HCT116 (cell line): ENCODE results near the gene LRIG3. TPM values are rescaled to one million over a fixed set of nuclear protein-coding genes. Genes with fewer than 3 reads are reported as not detected.

Source experiments
- ATAC-seq: fragments of 200-7000 bp; cut with Tn5 transposase; 2 replicates; pipeline ENCODE4 v1.9.1; 2020; ENCODE audit warnings: mild to moderate bottlenecking, moderate library complexity
- BruUV-seq: library from RNA; stranded (reverse); fragments of 400-500 nt; replicated peaks from 2 replicates; lab custom pipeline; 2021; lab: Mats Ljungman, UMichigan
- CTCF ChIA-PET: fragments of 300-600 bp; sonication (Branson Sonifier 250); formaldehyde crosslinking; loops from one replicate; lab custom pipeline; 2021; ENCODE audit warnings: antibody characterized with exemption; lab: Charles Lee
- POLR2A ChIA-PET: fragments of 300-600, 350-600 bp; sonication (Branson Sonifier 250); formaldehyde crosslinking; loops from one replicate; lab custom pipeline; 2021; ENCODE audit warnings: antibody characterized with exemption; lab: Charles Lee
- RAD21 ChIA-PET, 2 experiments: fragments of 300-600 bp; sonication (Branson Sonifier 250); formaldehyde crosslinking; loops; one replicate each; lab custom pipeline; 2023; ENCODE audit warnings: low total read pairs in 2 of 2; ENCODE audit not compliant: uncharacterized antibody in 2 of 2, unreplicated experiment in 2 of 2, low non-redundant PET in 1 of 2; lab: Charles Lee
- DNase-seq: peaks from one replicate; pipeline ENCODE4 v3.0.0-alpha.2; 2010; ENCODE audit warnings: low read depth, low spot score
- H2AFZ ChIP-seq: fragments of 200-600 bp; shearing (Covaris generic), sonication (generic); 2 replicates; pipeline ENCODE4 v1.6.1; 2017; ENCODE audit warnings: low read depth, mixed run types, mixed read lengths, antibody characterized with exemption, low read length; ENCODE audit not compliant: poor library complexity, severe bottlenecking
- H3K27ac ChIP-seq: 2 replicates; pipeline ENCODE4 v1.5.1; 2012; ENCODE audit warnings: low read depth, low read length
- H3K27me3 ChIP-seq: fragments of 200-600 bp; sonication (generic); 2 replicates; pipeline ENCODE4 v1.6.1; 2016; ENCODE audit warnings: mixed run types, low read length, mixed read lengths; ENCODE audit not compliant: insufficient read depth
- H3K36me3 ChIP-seq, 2 experiments: fragments of 200-500 bp in 1 of 2; fragments of 200-600 bp in 1 of 2; sonication (Bioruptor generic) in 1 of 2; sonication (generic) in 1 of 2; 2 replicates each; pipeline versions ENCODE4 v1.5.1 to v1.6.1; 2014 to 2016; ENCODE audit warnings: low read length in 2 of 2, inconsistent platforms in 1 of 2, mixed read lengths in 1 of 2, mixed run types in 1 of 2; ENCODE audit not compliant: insufficient read depth in 2 of 2, control insufficient read depth in 1 of 2
- H3K4me1 ChIP-seq, 2 experiments: fragments of 200-600 bp in 1 of 2; sonication (generic) in 1 of 2; 2 replicates each; pipeline versions ENCODE4 v1.5.1 to v1.6.1; 2012 to 2017; ENCODE audit warnings: low read length in 2 of 2, inconsistent platforms in 1 of 2, mild to moderate bottlenecking in 1 of 2, mixed read lengths in 1 of 2, mixed run types in 1 of 2, moderate library complexity in 1 of 2; ENCODE audit not compliant: insufficient read depth in 2 of 2, control insufficient read depth in 1 of 2
- H3K4me2 ChIP-seq: fragments of 200-600 bp; sonication (generic); 2 replicates; pipeline ENCODE4 v1.6.1; 2017; ENCODE audit warnings: mixed run types, low read length, mixed read lengths
- H3K4me3 ChIP-seq, 2 experiments: fragments of 200-600 bp in 1 of 2; sonication (generic) in 1 of 2; replicated peaks in 1 of 2; 2 replicates each; pipeline ENCODE4 v1.5.1; 2011 to 2016; ENCODE audit warnings: low read length in 2 of 2, control low read depth in 1 of 2, low read depth in 1 of 2, mild to moderate bottlenecking in 1 of 2, mixed read lengths in 1 of 2, mixed run types in 1 of 2
- H3K79me2 ChIP-seq: fragments of 200-600 bp; sonication (generic); 2 replicates; pipeline ENCODE4 v1.6.1; 2017; ENCODE audit warnings: mild to moderate bottlenecking, mixed run types, low read length, moderate library complexity, mixed read lengths; ENCODE audit not compliant: insufficient read depth
- H3K9ac ChIP-seq: fragments of 200-600 bp; sonication (generic); 2 replicates; pipeline ENCODE4 v1.6.1; 2016; ENCODE audit warnings: low read length, mixed read lengths
- H3K9me2 ChIP-seq: fragments of 200-600 bp; sonication (generic), shearing (Covaris generic); 2 replicates; pipeline ENCODE4 v1.6.1; 2017; ENCODE audit warnings: mixed run types, mild to moderate bottlenecking, moderate library complexity; ENCODE audit not compliant: insufficient read depth
- H3K9me3 ChIP-seq, 2 experiments: fragments of 200-500 bp in 1 of 2; fragments of 200-600 bp in 1 of 2; sonication (Bioruptor generic) in 1 of 2; sonication (generic) in 1 of 2; 2 replicates each; pipeline ENCODE4 v1.6.1; 2014 to 2017; ENCODE audit warnings: low read length in 2 of 2, mixed read lengths in 2 of 2, inconsistent platforms in 1 of 2, low read depth in 1 of 2, mild to moderate bottlenecking in 1 of 2, mixed run types in 1 of 2, moderate library complexity in 1 of 2; ENCODE audit not compliant: control insufficient read depth in 1 of 2, insufficient read depth in 1 of 2
- H4K20me1 ChIP-seq: fragments of 200-600 bp; sonication (generic), shearing (Covaris generic); 2 replicates; pipeline ENCODE4 v1.6.1; 2017; ENCODE audit warnings: mixed run types, mild to moderate bottlenecking, moderate library complexity; ENCODE audit not compliant: insufficient read depth
- CBX3 ChIP-seq: IDR thresholded peaks from 2 replicates; pipeline ENCODE4 v1.6.1; 2012; ENCODE audit warnings: low read depth
- ELF1 ChIP-seq: IDR thresholded peaks from 2 replicates; pipeline ENCODE4 v1.6.1; 2012; ENCODE audit warnings: low read depth, borderline replicate concordance
- JUND ChIP-seq: IDR thresholded peaks from 2 replicates; pipeline ENCODE4 v1.6.1; 2012
- POLR2A ChIP-seq: IDR thresholded peaks from 2 replicates; pipeline ENCODE4 v1.7.0; 2011; ENCODE audit warnings: borderline replicate concordance; ENCODE audit not compliant: insufficient read depth, insufficient read length; ENCODE audit errors: extremely low read depth
- SIN3A ChIP-seq: IDR thresholded peaks from 2 replicates; pipeline ENCODE4 v1.6.1; 2012; ENCODE audit warnings: low read depth
- SRF ChIP-seq: IDR thresholded peaks from 2 replicates; pipeline ENCODE4 v1.6.1; 2012; ENCODE audit warnings: low read depth
- TCF7L2 ChIP-seq: IDR thresholded peaks from 2 replicates; pipeline ENCODE4 v1.7.0; 2011; ENCODE audit warnings: borderline replicate concordance, inconsistent platforms; ENCODE audit not compliant: insufficient read depth, insufficient read length; ENCODE audit errors: extremely low read depth
- intact Hi-C: fragments of 100-400 bp; cut with micrococcal nuclease; formaldehyde crosslinking; loops from 2 replicates; pipeline ENCODE4 v1.10.0; 2022
- total RNA-seq: library from RNA; stranded (reverse); gene quantifications from one replicate; pipeline ENCODE4 v1.2.1, GENCODE V29; 2021; ENCODE audit not compliant: unreplicated experiment
- TF ChIP-seq, protein P1 (sequence below), 3 experiments: fragments of 200-600 bp in 1 of 3; sonication (generic) in 1 of 3; IDR thresholded peaks in 2 of 3; conservative IDR thresholded peaks in 1 of 3; 2 replicates each; pipeline ENCODE4 v1.5.1; 2012 to 2017; ENCODE audit warnings: low read depth in 2 of 3, low read length in 2 of 3, antibody characterized with exemption in 1 of 3, borderline replicate concordance in 1 of 3, control low read depth in 1 of 3, mild to moderate bottlenecking in 1 of 3, mixed read lengths in 1 of 3, mixed run types in 1 of 3, moderate library complexity in 1 of 3; ENCODE audit not compliant: insufficient read depth in 1 of 3
- TF ChIP-seq, protein P2 (sequence below): IDR thresholded peaks from 2 replicates; pipeline ENCODE4 v1.6.1; 2012
- TF ChIP-seq, protein P3 (sequence below): IDR thresholded peaks from 2 replicates; pipeline ENCODE4 v1.6.1; 2012; ENCODE audit warnings: low read depth

LRIG3 gene
- total RNA-seq, 1 experiment from 2014 or later, result 11.1 TPM

DNA sequence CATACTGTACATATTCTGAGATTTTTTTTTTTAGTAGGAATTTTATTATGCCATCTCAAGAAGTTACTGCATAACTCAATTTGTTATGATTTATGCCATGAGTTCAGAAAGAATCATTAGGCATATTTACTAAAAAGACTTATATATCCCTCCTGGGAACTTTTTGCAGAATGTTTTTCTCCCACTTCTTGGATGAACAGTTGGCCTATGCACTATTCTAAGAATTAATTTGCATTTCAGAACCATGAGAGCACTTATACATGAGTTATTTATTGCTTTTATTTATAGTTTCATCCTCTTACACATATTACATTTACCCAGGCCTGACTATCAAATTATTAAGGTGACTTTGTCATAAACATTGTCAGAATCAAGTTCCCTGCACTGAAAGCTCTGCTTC lies 6.3 kb upstream of the LRIG3 start:
- Histone ChIP-seq H4K20me1 (no peaks in the 10 kb centered on the region), H2AFZ (no peak overlapping the region), H3K9me3 (no peaks in the 10 kb centered on the region), H3K4me1 (no peaks in the 10 kb centered on the region), H3K79me2 (no peaks in the 10 kb centered on the region), H3K9me2 (no peaks in the 10 kb centered on the region), H3K4me3 (no peak overlapping the region), H3K27ac (no peak overlapping the region), H3K4me2 (no peak overlapping the region), H3K9ac (no peak overlapping the region), H3K36me3 (no peaks in the 10 kb centered on the region), H3K27me3 (no peaks in the 10 kb centered on the region)
- intact Hi-C loops, result no loop called here
- RAD21 ChIA-PET, result no interaction called here
- DNase-seq, result no peak
- no peak for ATAC-seq
- CTCF ChIA-PET, result no interaction called here
- POLR2A ChIA-PET, result no interaction called here
- no TSS peak for BruUV-seq
- TF ChIP-seq TCF7L2 (no peak), JUND (no peak), SIN3A (no peak), CBX3 (no peak), ELF1 (no peak), POLR2A (no peak), SRF (no peak)
- TF ChIP-seq, protein P1, sequence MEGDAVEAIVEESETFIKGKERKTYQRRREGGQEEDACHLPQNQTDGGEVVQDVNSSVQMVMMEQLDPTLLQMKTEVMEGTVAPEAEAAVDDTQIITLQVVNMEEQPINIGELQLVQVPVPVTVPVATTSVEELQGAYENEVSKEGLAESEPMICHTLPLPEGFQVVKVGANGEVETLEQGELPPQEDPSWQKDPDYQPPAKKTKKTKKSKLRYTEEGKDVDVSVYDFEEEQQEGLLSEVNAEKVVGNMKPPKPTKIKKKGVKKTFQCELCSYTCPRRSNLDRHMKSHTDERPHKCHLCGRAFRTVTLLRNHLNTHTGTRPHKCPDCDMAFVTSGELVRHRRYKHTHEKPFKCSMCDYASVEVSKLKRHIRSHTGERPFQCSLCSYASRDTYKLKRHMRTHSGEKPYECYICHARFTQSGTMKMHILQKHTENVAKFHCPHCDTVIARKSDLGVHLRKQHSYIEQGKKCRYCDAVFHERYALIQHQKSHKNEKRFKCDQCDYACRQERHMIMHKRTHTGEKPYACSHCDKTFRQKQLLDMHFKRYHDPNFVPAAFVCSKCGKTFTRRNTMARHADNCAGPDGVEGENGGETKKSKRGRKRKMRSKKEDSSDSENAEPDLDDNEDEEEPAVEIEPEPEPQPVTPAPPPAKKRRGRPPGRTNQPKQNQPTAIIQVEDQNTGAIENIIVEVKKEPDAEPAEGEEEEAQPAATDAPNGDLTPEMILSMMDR (IDR thresholded peaks at IDR 0.05 in 2 of 3, conservative IDR thresholded peaks at IDR 0.05 in 1 of 3; ENCODE audit: borderline replicate concordance in 1 of 3, insufficient read depth in 1 of 3, low read depth in 2 of 3, low read length in 2 of 3), result no peak
- TF ChIP-seq, protein P2, sequence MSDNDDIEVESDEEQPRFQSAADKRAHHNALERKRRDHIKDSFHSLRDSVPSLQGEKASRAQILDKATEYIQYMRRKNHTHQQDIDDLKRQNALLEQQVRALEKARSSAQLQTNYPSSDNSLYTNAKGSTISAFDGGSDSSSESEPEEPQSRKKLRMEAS, result no peak
- TF ChIP-seq, protein P3, sequence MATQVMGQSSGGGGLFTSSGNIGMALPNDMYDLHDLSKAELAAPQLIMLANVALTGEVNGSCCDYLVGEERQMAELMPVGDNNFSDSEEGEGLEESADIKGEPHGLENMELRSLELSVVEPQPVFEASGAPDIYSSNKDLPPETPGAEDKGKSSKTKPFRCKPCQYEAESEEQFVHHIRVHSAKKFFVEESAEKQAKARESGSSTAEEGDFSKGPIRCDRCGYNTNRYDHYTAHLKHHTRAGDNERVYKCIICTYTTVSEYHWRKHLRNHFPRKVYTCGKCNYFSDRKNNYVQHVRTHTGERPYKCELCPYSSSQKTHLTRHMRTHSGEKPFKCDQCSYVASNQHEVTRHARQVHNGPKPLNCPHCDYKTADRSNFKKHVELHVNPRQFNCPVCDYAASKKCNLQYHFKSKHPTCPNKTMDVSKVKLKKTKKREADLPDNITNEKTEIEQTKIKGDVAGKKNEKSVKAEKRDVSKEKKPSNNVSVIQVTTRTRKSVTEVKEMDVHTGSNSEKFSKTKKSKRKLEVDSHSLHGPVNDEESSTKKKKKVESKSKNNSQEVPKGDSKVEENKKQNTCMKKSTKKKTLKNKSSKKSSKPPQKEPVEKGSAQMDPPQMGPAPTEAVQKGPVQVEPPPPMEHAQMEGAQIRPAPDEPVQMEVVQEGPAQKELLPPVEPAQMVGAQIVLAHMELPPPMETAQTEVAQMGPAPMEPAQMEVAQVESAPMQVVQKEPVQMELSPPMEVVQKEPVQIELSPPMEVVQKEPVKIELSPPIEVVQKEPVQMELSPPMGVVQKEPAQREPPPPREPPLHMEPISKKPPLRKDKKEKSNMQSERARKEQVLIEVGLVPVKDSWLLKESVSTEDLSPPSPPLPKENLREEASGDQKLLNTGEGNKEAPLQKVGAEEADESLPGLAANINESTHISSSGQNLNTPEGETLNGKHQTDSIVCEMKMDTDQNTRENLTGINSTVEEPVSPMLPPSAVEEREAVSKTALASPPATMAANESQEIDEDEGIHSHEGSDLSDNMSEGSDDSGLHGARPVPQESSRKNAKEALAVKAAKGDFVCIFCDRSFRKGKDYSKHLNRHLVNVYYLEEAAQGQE, result no peak
